CD1c-positive myeloid dendritic cell (primary cell): ENCODE measurements around the gene CLEC2D.
"Not testable (repeated sequence)": the region's sequence is repeated elsewhere in the genome, so short reads cannot be mapped to it uniquely, and the experiment has no call there.

Experiments
- DNase-seq: peaks from one replicate; pipeline ENCODE4 v3.0.0-alpha.2; 2016; ENCODE audit errors: extremely low spot score

The CLEC2D gene

DNA sequence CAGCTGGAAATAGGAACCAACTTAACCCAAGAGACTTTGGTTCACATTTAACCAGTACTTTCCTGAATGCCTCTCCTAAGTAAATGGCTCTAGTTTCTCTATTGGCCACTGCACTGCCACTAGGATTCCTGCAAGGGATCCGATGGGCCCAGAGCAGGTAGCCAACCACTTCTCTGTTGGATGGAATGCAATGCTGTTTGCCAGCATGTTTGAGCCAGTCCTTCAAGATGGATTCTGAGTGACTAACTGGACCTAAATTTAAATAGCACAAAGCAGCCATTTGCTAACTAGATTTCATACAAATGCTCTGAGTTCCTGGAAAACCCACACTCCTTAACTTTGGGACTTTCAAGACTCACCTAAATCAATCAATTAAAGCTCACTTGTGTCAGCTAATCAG, 9.5 kb upstream of the CLEC2D start:
- no peak for DNase-seq

GRCh38 chr12:9661720-9662119, 7.8 kb upstream of the CLEC2D start:
- DNase-seq: no peak

- no peak for DNase-seq
Observed at GRCh38 chr12:9662488-9662887, 7.0 kb upstream of the CLEC2D start.

DNA sequence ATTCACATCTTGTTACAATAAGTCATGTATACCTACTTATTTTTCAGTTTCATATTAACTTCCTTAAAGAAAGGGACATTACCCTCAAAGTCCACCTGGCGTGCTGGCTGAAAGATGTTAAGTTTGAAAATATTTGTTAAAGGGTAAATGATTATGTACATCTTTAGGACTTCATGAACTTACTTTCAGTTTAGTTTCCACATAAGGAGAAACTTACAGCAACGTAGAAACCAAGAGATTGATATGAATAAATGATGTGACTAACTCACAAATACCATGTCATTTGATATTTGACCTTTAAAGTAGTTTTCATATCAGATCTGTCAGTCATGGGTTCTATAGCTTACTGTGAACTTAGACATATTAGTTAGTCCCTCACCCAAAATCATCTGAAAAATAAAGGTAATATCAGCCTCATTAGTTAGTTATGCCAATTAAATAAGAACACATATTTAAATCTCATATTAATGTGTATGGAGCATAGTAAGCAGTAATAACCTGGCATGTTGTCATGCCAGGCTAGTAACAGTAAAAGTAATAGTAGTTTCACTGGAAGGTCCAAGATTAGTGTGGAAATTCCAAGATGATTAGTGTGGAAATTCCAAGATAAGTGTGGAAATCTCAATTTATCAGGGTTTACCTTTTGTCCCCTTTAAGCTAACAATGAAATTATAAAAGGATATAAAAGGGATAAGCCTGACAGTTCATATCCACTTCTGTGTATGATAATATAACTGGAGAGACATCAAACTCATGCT, 1.9 kb upstream of the CLEC2D start:
- DNase-seq: no peak

DNA sequence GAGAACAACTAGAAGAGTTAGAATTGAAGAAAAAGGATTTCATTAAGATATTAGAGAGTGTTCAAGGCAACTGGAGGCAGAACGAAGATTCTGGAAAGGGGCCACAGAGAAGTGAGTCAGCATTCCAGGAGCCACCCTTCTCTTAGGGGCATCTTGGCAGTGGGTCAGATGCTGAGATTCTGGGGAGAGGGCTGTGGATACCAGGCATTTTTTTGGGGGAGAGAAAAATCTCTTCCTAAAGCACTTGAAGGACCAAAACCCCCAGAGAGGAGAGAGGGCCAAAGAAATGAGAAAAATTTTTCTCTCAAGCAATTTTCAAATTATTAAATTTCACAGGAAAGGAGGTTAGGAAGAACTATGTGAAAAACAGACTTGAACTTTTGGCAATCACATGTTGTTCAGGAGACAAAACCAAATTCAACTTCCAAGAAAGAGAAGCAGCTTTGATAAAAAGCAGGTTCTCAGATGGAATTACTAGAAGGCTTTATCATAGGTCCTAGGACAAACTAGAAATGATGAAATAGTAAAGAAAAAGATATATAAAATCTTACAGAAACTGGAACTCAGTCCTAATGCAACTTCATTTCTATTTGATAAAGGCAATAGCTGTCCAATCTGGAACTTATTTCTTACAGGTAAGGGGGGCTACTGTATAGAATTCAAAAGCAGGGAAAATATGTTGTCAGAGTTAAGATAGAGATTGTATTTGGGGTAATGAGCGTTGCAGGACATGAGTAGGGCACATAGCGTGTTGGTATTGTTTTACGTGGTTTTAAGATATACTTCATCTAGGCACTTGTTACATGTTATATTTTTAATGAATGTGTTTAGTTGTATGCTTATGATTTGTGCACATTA, 1.1 kb upstream of the CLEC2D start:
- no peak for DNase-seq

DNA sequence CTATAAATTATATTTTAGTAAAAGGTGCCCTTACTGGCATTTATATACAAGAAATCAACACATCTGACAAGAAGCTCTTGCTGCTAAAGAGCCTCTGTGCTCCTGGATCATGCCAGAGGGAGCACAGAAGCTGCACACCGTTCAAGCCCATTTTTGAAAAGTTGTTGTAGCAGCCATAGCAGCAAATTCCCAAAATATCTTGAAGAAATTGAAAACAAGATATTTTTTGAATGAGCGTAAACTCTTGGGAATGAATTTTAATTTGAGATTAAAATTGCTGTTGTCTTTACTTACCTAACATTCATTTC, 540 bp upstream of the CLEC2D start:
- no peak for DNase-seq

- DNase-seq: not testable (repeated sequence)
Observed at GRCh38 chr12:9672340-9672739, 2.8 kb downstream of the CLEC2D start.

DNA sequence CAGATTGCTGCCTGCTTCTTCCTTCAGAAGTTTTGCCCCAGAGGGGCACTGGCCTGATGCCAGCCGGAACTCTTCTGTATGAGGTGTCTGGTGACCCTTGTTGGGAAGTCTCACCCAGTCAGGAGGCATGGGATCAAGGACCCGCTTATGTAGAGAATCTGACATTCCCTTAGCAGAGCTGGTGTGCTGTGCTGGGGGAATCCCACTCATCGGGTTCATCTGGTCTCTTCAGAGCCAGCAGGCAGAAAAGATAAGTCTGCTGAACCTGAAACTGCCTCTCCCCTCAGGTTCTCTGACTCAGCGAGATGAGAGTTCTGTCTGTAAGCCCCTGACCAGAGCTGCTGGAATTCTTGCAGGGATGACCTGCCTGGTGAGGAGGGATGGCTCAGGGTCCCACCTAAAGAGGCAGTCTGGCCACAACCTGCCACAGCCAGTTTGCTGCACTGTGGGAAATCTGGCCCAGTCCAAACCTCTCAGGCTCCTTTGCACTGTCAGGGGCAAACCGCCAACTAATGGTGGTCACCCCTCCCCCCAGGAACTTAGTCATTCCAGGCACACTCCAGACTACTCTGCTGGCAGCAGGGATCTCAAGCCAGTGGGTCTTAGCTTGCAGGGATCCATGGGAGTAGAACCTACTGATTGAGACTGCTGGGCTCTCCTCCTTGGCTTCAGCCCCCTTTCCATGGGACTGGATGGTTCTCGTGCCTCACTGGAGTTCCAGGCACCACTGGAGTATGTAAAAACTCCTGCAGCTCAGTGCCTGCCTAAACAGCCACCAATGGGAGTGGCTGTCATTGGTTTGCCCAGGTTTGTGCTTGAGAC, 4.1 kb downstream of the CLEC2D start:
- no peak for DNase-seq

GRCh38 chr12:9674226-9674590, 4.7 kb downstream of the CLEC2D start:
- no peak for DNase-seq

GRCh38 chr12:9682508-9682907, 13.0 kb downstream of the CLEC2D start:
- DNase-seq: not testable (repeated sequence)

DNA sequence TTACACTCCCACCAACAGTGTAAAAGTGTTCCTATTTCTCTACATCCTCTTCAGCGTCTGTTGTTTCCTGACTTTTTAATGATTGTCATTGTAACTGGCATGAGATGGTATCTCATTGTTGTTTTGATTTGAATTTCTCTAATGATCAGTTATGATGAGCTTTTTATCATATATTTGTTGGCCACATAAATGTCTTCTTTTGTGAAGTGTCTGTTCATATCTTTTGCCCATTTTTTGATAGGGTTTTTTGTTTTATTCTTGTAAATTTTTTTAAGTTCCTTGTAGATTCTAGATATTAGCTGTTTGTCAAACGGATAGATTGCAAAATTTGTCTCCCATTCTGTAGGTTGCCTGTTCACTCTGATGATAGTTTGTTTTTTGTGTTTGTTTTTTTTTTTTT, 13.4 kb downstream of the CLEC2D start:
- DNase-seq: not testable (repeated sequence)

DNA sequence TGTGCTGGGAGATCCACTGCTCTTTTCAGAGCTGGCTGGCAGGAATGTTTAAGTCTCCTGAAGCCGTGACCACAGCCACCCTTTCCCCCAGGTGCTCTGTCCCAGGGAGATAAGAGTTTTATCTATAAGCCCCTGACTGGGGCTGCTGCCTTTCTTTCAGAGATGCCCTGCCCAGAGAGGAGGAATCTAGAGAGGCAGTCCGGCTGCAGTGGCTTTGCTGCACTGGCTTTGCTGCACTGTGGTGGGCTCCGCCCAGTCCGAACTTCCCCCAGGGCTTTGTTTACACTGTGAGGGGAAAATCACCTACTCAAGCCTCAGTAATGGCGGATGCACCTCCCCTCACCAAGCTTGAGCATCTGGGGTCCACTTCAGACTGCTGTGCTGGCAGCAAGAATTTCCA, 15.9 kb downstream of the CLEC2D start:
- not testable (repeated sequence) for DNase-seq

DNA sequence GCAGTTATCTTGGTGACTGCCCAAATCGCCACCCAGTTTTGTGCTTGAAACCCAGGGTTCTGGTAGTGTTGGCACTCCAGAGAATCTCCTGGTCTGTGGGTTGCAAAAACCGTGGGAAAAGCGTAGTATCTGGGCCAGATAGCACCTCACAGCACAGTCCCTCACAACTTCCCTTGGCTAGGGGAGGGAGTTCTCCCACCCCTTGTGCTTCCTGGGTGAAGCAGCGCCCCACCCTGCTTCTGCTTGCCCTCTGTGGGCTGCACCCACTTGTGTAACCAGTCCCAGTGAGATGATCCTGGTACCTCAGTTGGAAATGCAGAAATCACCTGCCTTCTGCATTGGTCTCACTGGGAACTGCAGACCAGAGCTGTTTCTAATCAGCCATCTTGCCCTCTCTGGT, 16.4 kb downstream of the CLEC2D start:
- DNase-seq: no peak

DNA sequence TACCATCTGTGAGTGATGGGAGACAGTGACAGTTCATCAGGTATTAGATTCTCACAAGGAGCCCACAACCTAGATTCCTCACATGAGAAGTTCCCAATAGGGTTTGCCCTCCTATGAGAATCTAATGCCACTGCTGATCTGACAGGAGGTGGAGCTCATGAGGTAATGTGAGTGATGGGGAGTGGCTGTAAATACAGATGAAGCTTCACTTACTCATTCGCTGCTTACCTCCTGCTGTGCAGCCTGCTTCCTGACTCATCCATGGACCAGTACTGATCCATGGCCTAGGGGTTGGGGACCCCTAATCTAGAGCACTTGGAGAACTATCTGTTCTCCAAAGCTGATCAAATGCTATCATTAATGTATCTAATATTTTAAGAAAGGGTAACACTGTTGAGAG, 17.7 kb downstream of the CLEC2D start:
- DNase-seq: no peak

GRCh38 chr12:9692909-9693308, 23.4 kb downstream of the CLEC2D start:
- DNase-seq: no peak

DNA sequence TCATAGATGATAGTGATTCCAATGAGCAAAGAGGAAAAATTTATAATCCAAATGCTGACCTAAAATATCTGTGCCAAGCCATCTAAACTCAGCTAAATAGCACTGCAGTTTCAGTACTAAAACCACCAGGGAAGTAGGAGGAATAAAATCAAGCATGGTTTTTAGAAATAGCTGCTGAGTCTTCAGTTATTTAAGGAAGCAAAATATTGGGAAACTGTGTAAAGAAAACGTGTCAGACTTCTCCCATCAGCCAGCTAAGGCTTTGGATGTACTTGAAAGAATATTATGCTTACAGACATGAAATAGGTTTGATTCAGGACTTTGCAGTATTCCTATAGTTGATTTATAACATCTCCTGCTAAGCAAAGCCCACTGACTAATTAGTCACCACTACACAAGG, 24.7 kb downstream of the CLEC2D start:
- peak; percentile 63 for DNase-seq

- DNase-seq: not testable (repeated sequence)
Observed at GRCh38 chr12:9695150-9695549, 25.6 kb downstream of the CLEC2D start.

GRCh38 chr12:9695661-9696060, 26.1 kb downstream of the CLEC2D start:
- not testable (repeated sequence) for DNase-seq

GRCh38 chr12:9697619-9698018, 28.1 kb downstream of the CLEC2D start:
- no peak for DNase-seq

- peak; percentile 46 for DNase-seq
Observed at GRCh38 chr12:9698681-9699080, 29.2 kb downstream of the CLEC2D start.

DNA sequence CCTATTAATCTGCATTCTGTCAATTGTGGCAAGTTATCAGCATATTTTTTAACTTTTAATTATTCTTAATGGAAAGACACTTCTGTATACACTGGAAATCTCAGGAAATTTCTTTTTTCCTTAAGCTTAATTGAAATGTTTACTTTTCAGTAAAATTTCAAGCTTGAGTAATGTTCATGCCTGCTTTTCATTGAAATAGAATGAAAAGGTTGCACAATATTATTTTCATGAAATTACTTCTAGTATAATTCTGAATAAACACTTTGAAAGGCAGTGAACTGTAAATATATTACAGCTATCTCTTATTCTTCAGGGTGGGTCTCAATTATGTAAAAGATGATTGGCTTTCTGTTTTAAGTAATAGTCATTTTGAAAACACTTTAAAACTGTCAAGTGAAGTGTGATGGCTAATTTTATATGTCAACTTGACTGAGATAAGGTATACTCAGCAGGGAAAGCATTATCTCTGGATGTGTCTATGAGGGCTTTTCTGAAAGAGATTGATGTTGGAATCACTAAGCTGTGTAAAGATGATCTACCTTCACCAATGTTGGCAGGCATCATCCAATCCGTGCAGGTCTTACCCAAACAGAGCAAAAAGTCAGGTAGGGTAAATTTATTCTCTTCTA, 29.9 kb downstream of the CLEC2D start:
- DNase-seq: no peak
